ENCODE results near the gene OSBPL3. TPM values are rescaled to one million over a fixed set of nuclear protein-coding genes. Genes with fewer than 3 reads are reported as not detected.

The OSBPL3 gene
- total RNA-seq, 1 experiment from 2014 or later, result 8.6 TPM

GRCh38 chr7:24956021-24956420 is 24.0 kb downstream of the OSBPL3 start:
- TF ChIP-seq CTCF (conservative IDR thresholded peaks at IDR 0.05), result no peak
- no peaks in the 10 kb centered on the region for H3K79me2 ChIP-seq (ENCODE audit: insufficient read depth, low read length)

More at GRCh38 chr7:24956021-24956420, 24.0 kb downstream of the OSBPL3 start:
- Mint-ChIP-seq H3K36me3 (ENCODE audit: insufficient read depth in 1 of 3, low read depth in 3 of 3) (no peaks in the 10 kb centered on the region), H3K27me3 (ENCODE audit: low read depth) (no peaks in the 10 kb centered on the region), H3K27ac (no peak overlapping the region), H3K4me1 (peaks cover 15 to 18% of the 10 kb centered on the region in 2 experiments), H3K4me3 (no peak overlapping the region), H3K9me3 (no peaks in the 10 kb centered on the region)
- no peaks in the 10 kb centered on the region for H3K79me1 ChIP-seq (ENCODE audit: insufficient read depth, low read depth, low read length, poor library complexity, severe bottlenecking)
- no peaks in the 10 kb centered on the region for H3K9me3 ChIP-seq (ENCODE audit: control insufficient read depth, low read depth, low read length)
- H3K14ac ChIP-seq (ENCODE audit: insufficient read depth, low read length), result no peak overlapping the region
- no peak overlapping the region for H3K23ac ChIP-seq (ENCODE audit: insufficient read length, low read depth, low read length)
- H3K18ac ChIP-seq (ENCODE audit: insufficient read length, low read depth, low read length), result no peak overlapping the region
- H3K56ac ChIP-seq (ENCODE audit: insufficient read length, low read depth, low read length), result no peak overlapping the region
- H2BK120ac ChIP-seq (ENCODE audit: low read depth, low read length, poor library complexity, severe bottlenecking), result no peak overlapping the region
- H3K4me1 ChIP-seq (ENCODE audit: insufficient read depth, low read length), result no peaks in the 10 kb centered on the region
- H3K23me2 ChIP-seq (ENCODE audit: insufficient read length, low read depth, low read length, poor library complexity, severe bottlenecking), result no peaks in the 10 kb centered on the region
- no peak overlapping the region for H4K8ac ChIP-seq (replicated peaks; ENCODE audit: insufficient read length, low read depth, low read length)
- no peak overlapping the region for H2AFZ ChIP-seq (ENCODE audit: low read length)
- no CpG with 5 or more reads among the region's 3 CpGs for WGBS (ENCODE audit: extremely low coverage, insufficient read length, low lambda C conversion rate)
- H3K27me3 ChIP-seq (ENCODE audit: insufficient read depth, low read length), result no peaks in the 10 kb centered on the region
- H2BK5ac ChIP-seq (ENCODE audit: insufficient read length, low read length), result no peak overlapping the region
- H4K5ac ChIP-seq (ENCODE audit: insufficient read length, low read depth, low read length), result no peak overlapping the region
- no peak overlapping the region for H4K91ac ChIP-seq (ENCODE audit: insufficient read length, low read depth, low read length)
- no peak overlapping the region for H2BK20ac ChIP-seq (ENCODE audit: low read depth, low read length, poor library complexity, severe bottlenecking)
- no peak overlapping the region for H2BK15ac ChIP-seq (ENCODE audit: low read depth, low read length)
- no peaks in the 10 kb centered on the region for H4K20me1 ChIP-seq (ENCODE audit: control insufficient read depth, insufficient read depth, insufficient read length)
- no peak overlapping the region for H3K4ac ChIP-seq (ENCODE audit: low read depth, low read length)
- no peak overlapping the region for H2AK5ac ChIP-seq (ENCODE audit: insufficient read length, low read length)
- no peak overlapping the region for H3K4me2 ChIP-seq (ENCODE audit: insufficient read depth, insufficient read length, low read length)
- H3K9ac ChIP-seq (ENCODE audit: extremely low read depth, insufficient read length, low read length), result no peak overlapping the region
- no peak overlapping the region for H2BK12ac ChIP-seq (ENCODE audit: insufficient read length, low read depth, low read length)
- DNase-seq, result no peak
- H3K27ac ChIP-seq (ENCODE audit: insufficient read length, low read depth, low read length), result no peak overlapping the region
- H3T11ph ChIP-seq (ENCODE audit: low read length), result no peak overlapping the region

Measured in H9 (cell line).